AG09309 (cell line): ENCODE data around the gene LTF.

Experiments
- DNase-seq: peaks from one replicate; pipeline ENCODE4 v3.0.0-alpha.2; 2010; ENCODE audit warnings: low read depth
- H3K4me3 ChIP-seq: 2 replicates; pipeline ENCODE4 v1.5.1; 2011; ENCODE audit warnings: mild to moderate bottlenecking, low read depth, low read length, moderate library complexity; ENCODE audit not compliant: control insufficient read depth
- TF ChIP-seq, protein P1 (sequence below): IDR thresholded peaks from 2 replicates; pipeline ENCODE4 v1.5.1; 2011; ENCODE audit warnings: mild to moderate bottlenecking, low read depth, low read length, inconsistent platforms; ENCODE audit not compliant: insufficient read depth, control insufficient read depth; ENCODE audit errors: missing control alignments

Gene LTF

DNA sequence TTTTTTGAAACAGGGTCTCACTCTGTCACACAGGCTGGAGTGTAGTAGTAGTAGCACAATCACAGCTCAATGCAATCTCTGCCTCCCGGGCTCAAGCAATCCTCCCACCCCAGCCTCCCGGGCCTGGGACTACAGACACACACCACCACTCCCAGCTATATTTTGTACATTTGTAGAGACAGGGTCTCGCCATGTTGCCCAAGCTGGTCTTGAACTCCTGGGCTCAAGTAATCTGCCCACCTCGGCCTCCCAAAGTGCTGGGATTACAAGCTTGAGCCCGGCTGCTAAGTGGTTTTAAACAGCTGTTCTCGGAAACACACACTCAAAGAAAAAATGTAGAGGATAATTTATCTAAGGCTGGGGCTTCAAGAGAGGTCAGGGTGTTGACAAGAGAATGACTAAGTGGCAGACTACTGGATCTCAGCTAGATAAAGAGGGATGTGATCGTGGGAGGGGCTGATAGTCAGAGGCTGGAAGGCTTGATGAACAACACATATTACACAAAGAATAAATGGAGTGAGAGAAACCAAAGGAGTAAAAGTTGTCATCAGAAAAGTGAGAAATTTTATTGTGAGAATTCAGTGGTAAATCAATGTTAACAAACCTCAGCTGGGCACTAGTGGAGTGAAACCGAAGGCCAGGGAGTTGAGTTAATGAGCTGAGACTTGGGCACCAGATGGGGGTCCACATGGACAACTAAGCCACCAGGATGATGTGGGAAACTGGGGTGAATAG lies 64.5 kb downstream of the LTF start:
- no peak for DNase-seq
- TF ChIP-seq, protein P1, sequence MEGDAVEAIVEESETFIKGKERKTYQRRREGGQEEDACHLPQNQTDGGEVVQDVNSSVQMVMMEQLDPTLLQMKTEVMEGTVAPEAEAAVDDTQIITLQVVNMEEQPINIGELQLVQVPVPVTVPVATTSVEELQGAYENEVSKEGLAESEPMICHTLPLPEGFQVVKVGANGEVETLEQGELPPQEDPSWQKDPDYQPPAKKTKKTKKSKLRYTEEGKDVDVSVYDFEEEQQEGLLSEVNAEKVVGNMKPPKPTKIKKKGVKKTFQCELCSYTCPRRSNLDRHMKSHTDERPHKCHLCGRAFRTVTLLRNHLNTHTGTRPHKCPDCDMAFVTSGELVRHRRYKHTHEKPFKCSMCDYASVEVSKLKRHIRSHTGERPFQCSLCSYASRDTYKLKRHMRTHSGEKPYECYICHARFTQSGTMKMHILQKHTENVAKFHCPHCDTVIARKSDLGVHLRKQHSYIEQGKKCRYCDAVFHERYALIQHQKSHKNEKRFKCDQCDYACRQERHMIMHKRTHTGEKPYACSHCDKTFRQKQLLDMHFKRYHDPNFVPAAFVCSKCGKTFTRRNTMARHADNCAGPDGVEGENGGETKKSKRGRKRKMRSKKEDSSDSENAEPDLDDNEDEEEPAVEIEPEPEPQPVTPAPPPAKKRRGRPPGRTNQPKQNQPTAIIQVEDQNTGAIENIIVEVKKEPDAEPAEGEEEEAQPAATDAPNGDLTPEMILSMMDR: no peak

DNA sequence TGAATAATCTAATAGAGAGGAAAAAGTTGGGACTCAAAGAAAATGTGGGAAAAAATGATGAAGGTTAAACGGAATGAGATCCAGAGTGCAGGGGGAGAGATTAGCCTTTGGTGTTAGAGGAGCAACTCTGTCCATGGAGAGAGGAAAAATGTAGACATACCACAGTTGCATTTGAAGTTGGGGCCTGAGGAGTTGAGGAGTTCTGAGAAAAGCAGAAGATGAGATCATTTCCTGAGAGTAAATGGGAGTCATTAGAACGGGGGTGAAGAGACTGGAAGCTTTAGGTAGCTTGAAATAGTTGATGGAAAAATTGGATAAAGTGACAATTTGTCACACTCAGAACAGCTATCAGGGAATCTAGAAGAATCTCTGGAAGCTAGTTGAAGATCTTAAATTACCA lies 65.1 kb downstream of the LTF start:
- no peak overlapping the region for H3K4me3 ChIP-seq
- TF ChIP-seq, protein P1: no peak
- no peak for DNase-seq

More for the DNA sequence above, 64.5 kb downstream of the LTF start:
- H3K4me3 ChIP-seq: no peak overlapping the region

DNA sequence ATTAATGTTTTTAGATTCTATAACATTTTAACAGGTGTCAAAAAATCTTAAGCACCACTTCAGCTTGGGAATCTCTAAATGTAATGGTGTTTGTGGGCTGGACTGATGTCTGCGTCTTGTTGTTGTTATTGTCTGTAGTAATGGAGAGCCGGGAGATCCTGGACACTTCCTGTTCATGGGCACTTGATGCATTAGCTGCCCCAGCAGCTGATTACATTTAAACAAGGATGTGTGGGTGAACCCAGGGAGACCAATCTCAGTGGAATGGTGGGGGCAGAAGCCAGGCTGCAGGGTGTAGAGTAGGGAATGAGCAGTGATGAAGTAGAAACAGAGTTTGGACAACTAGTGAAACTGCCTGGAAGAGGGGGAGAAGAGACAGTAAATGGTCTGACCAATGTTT lies 65.6 kb downstream of the LTF start:
- no peak for DNase-seq
- TF ChIP-seq, protein P1: no peak
- no peak overlapping the region for H3K4me3 ChIP-seq

DNA sequence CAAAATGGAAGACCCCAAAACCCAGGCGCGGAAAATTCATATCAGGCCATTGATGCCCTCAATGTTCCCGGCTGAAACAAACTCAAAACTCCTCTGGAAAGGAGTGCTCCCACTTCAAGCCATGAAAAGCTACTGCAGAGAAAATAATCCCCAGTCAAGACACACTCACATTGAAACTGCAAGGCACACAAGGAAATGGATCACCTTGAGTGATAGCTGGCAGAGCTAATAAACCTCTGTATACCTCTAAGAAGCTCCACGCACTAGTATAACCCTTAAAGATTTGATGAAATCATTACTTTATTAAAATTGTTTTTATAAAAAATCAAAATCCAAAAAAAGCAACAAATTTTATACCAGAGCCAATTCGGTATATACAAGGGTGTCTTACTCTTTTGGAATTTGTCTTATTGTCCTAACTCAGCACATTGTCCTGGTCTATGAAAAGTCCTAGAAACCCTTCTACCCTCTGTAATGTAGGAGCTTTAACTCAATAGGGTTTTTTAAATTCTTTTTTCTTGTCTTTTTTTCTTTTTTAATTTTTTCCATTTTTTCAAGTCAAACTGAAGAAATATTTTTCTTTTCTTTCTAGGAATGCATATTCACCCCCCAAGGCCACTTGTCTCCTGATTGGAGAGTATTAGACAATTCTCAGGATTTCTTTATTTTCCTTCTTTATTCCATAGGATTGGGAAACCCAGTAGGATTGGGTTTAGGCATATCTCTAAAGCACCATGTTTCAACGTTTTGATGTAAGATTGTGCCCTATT lies 66.3 kb downstream of the LTF start:
- TF ChIP-seq, protein P1: no peak
- no peak for DNase-seq
- no peak overlapping the region for H3K4me3 ChIP-seq

DNA sequence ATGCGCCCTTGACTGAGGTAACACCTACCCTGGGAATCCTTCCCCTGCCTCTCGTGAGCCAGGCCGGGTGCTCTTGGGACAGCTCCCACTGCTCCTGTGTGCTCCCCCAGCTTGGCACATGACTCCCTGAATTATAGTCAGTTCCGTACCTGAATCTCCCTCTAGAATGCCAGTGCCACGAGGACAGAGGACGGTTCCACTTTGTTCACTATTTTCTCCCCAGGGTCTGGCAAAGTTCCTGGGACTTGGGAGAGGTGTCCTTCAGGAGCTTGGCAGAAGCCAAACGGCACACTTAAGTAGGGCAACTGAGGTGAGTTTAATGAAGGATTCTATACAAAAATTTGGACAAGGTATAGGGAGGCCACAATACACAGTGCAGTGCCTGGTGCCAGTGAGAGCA lies 67.6 kb downstream of the LTF start:
- H3K4me3 ChIP-seq: no peak overlapping the region
- TF ChIP-seq, protein P1: no peak
- no peak for DNase-seq

DNA sequence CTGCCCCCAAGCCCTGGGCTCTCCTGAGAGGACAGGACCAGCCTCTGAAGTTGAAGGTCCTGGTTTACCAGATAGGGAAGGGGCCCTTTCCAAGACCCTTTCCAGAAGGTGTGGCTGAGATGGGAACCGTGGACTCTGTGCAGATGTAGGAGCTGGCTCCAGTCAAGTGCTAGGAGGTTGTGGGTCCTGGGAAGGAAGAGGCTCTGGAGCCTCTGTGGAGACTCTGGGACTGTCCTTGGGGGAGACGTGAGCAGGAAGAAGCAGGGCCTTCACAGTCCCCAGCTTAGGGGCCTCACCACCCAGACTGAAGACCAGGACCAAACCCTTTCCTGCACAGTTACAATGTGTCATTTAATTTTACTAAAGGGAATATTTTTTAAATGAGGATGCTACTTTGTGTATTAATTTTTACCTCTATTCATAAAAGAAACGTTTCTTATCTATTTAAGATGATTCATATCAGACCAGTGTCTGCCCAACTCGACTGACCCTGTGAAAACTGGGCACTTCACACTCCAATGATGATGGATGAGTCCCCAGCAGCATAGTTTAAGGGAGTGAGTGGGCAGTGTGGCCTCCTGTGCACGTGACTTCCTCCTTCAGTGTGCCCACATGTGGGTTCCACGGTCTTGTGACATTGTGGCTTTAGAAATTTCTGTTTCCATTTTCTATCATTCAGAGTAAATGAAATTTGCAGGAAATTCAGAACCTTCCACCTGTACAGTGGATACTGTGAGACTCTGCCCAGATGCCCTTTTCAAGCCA lies 68.8 kb downstream of the LTF start:
- H3K4me3 ChIP-seq: no peak overlapping the region
- TF ChIP-seq, protein P1: no peak
- no peak for DNase-seq
